HCT116 (cell line): ENCODE data around the gene FBXL17. TPM values are rescaled to one million over a fixed set of nuclear protein-coding genes. Genes with fewer than 3 reads are reported as not detected.

Experiments used
- ATAC-seq: fragments of 200-7000 bp; cut with Tn5 transposase; 2 replicates; pipeline ENCODE4 v1.9.1; 2020; ENCODE audit warnings: mild to moderate bottlenecking, moderate library complexity
- BruUV-seq: library from RNA; stranded (reverse); fragments of 400-500 nt; replicated peaks from 2 replicates; lab custom pipeline; 2021; lab: Mats Ljungman, UMichigan
- CTCF ChIA-PET: fragments of 300-600 bp; sonication (Branson Sonifier 250); formaldehyde crosslinking; loops from one replicate; lab custom pipeline; 2021; ENCODE audit warnings: antibody characterized with exemption; lab: Charles Lee
- POLR2A ChIA-PET: fragments of 300-600, 350-600 bp; sonication (Branson Sonifier 250); formaldehyde crosslinking; loops from one replicate; lab custom pipeline; 2021; ENCODE audit warnings: antibody characterized with exemption; lab: Charles Lee
- RAD21 ChIA-PET, 2 experiments: fragments of 300-600 bp; sonication (Branson Sonifier 250); formaldehyde crosslinking; loops; one replicate each; lab custom pipeline; 2023; ENCODE audit warnings: low total read pairs in 2 of 2; ENCODE audit not compliant: uncharacterized antibody in 2 of 2, unreplicated experiment in 2 of 2, low non-redundant PET in 1 of 2; lab: Charles Lee
- DNase-seq: peaks from one replicate; pipeline ENCODE4 v3.0.0-alpha.2; 2010; ENCODE audit warnings: low read depth, low spot score
- H2AFZ ChIP-seq: fragments of 200-600 bp; shearing (Covaris generic), sonication (generic); 2 replicates; pipeline ENCODE4 v1.6.1; 2017; ENCODE audit warnings: low read depth, mixed run types, mixed read lengths, antibody characterized with exemption, low read length; ENCODE audit not compliant: poor library complexity, severe bottlenecking
- H3K27ac ChIP-seq: 2 replicates; pipeline ENCODE4 v1.5.1; 2012; ENCODE audit warnings: low read depth, low read length
- H3K27me3 ChIP-seq: fragments of 200-600 bp; sonication (generic); 2 replicates; pipeline ENCODE4 v1.6.1; 2016; ENCODE audit warnings: mixed run types, low read length, mixed read lengths; ENCODE audit not compliant: insufficient read depth
- H3K36me3 ChIP-seq, 2 experiments: fragments of 200-500 bp in 1 of 2; fragments of 200-600 bp in 1 of 2; sonication (Bioruptor generic) in 1 of 2; sonication (generic) in 1 of 2; 2 replicates each; pipeline versions ENCODE4 v1.5.1 to v1.6.1; 2014 to 2016; ENCODE audit warnings: low read length in 2 of 2, inconsistent platforms in 1 of 2, mixed read lengths in 1 of 2, mixed run types in 1 of 2; ENCODE audit not compliant: insufficient read depth in 2 of 2, control insufficient read depth in 1 of 2
- H3K4me1 ChIP-seq, 2 experiments: fragments of 200-600 bp in 1 of 2; sonication (generic) in 1 of 2; 2 replicates each; pipeline versions ENCODE4 v1.5.1 to v1.6.1; 2012 to 2017; ENCODE audit warnings: low read length in 2 of 2, inconsistent platforms in 1 of 2, mild to moderate bottlenecking in 1 of 2, mixed read lengths in 1 of 2, mixed run types in 1 of 2, moderate library complexity in 1 of 2; ENCODE audit not compliant: insufficient read depth in 2 of 2, control insufficient read depth in 1 of 2
- H3K4me2 ChIP-seq: fragments of 200-600 bp; sonication (generic); 2 replicates; pipeline ENCODE4 v1.6.1; 2017; ENCODE audit warnings: mixed run types, low read length, mixed read lengths
- H3K4me3 ChIP-seq, 2 experiments: fragments of 200-600 bp in 1 of 2; sonication (generic) in 1 of 2; replicated peaks in 1 of 2; 2 replicates each; pipeline ENCODE4 v1.5.1; 2011 to 2016; ENCODE audit warnings: low read length in 2 of 2, control low read depth in 1 of 2, low read depth in 1 of 2, mild to moderate bottlenecking in 1 of 2, mixed read lengths in 1 of 2, mixed run types in 1 of 2
- H3K79me2 ChIP-seq: fragments of 200-600 bp; sonication (generic); 2 replicates; pipeline ENCODE4 v1.6.1; 2017; ENCODE audit warnings: mild to moderate bottlenecking, mixed run types, low read length, moderate library complexity, mixed read lengths; ENCODE audit not compliant: insufficient read depth
- H3K9ac ChIP-seq: fragments of 200-600 bp; sonication (generic); 2 replicates; pipeline ENCODE4 v1.6.1; 2016; ENCODE audit warnings: low read length, mixed read lengths
- H3K9me2 ChIP-seq: fragments of 200-600 bp; sonication (generic), shearing (Covaris generic); 2 replicates; pipeline ENCODE4 v1.6.1; 2017; ENCODE audit warnings: mixed run types, mild to moderate bottlenecking, moderate library complexity; ENCODE audit not compliant: insufficient read depth
- H3K9me3 ChIP-seq, 2 experiments: fragments of 200-500 bp in 1 of 2; fragments of 200-600 bp in 1 of 2; sonication (Bioruptor generic) in 1 of 2; sonication (generic) in 1 of 2; 2 replicates each; pipeline ENCODE4 v1.6.1; 2014 to 2017; ENCODE audit warnings: low read length in 2 of 2, mixed read lengths in 2 of 2, inconsistent platforms in 1 of 2, low read depth in 1 of 2, mild to moderate bottlenecking in 1 of 2, mixed run types in 1 of 2, moderate library complexity in 1 of 2; ENCODE audit not compliant: control insufficient read depth in 1 of 2, insufficient read depth in 1 of 2
- H4K20me1 ChIP-seq: fragments of 200-600 bp; sonication (generic), shearing (Covaris generic); 2 replicates; pipeline ENCODE4 v1.6.1; 2017; ENCODE audit warnings: mixed run types, mild to moderate bottlenecking, moderate library complexity; ENCODE audit not compliant: insufficient read depth
- CBX3 ChIP-seq: IDR thresholded peaks from 2 replicates; pipeline ENCODE4 v1.6.1; 2012; ENCODE audit warnings: low read depth
- CEBPB ChIP-seq: IDR thresholded peaks from 2 replicates; pipeline ENCODE4 v1.6.1; 2012; ENCODE audit warnings: low read depth
- EGR1 ChIP-seq: IDR thresholded peaks from 2 replicates; pipeline ENCODE4 v1.6.1; 2012; ENCODE audit warnings: low read depth
- FOSL1 ChIP-seq: IDR thresholded peaks from 2 replicates; pipeline ENCODE4 v1.6.1; 2012; ENCODE audit warnings: low read depth
- POLR2A ChIP-seq: IDR thresholded peaks from 2 replicates; pipeline ENCODE4 v1.7.0; 2011; ENCODE audit warnings: borderline replicate concordance; ENCODE audit not compliant: insufficient read depth, insufficient read length; ENCODE audit errors: extremely low read depth
- POLR2AphosphoS5 ChIP-seq: IDR thresholded peaks from 2 replicates; pipeline ENCODE4 v1.6.1; 2011; ENCODE audit warnings: mild to moderate bottlenecking, low read depth, low read length, moderate library complexity
- RAD21 ChIP-seq: IDR thresholded peaks from 2 replicates; pipeline ENCODE4 v1.6.1; 2012; ENCODE audit warnings: low read depth, mild to moderate bottlenecking
- SIN3A ChIP-seq: IDR thresholded peaks from 2 replicates; pipeline ENCODE4 v1.6.1; 2012; ENCODE audit warnings: low read depth
- SRF ChIP-seq: IDR thresholded peaks from 2 replicates; pipeline ENCODE4 v1.6.1; 2012; ENCODE audit warnings: low read depth
- TCF7L2 ChIP-seq: IDR thresholded peaks from 2 replicates; pipeline ENCODE4 v1.7.0; 2011; ENCODE audit warnings: borderline replicate concordance, inconsistent platforms; ENCODE audit not compliant: insufficient read depth, insufficient read length; ENCODE audit errors: extremely low read depth
- YY1 ChIP-seq: IDR thresholded peaks from 2 replicates; pipeline ENCODE4 v1.6.1; 2011; ENCODE audit warnings: low read length, low read depth, moderate library complexity, mild to moderate bottlenecking; ENCODE audit not compliant: insufficient replicate concordance; ENCODE audit errors: extremely low read depth
- ZNF274 ChIP-seq: fragments of 200-500 bp; sonication (Bioruptor generic); IDR thresholded peaks from 2 replicates; pipeline ENCODE4 v1.6.1; 2014; ENCODE audit warnings: mild to moderate bottlenecking, low read depth, low read length, inconsistent platforms
- intact Hi-C: fragments of 100-400 bp; cut with micrococcal nuclease; formaldehyde crosslinking; loops from 2 replicates; pipeline ENCODE4 v1.10.0; 2022
- total RNA-seq: library from RNA; stranded (reverse); gene quantifications from one replicate; pipeline ENCODE4 v1.2.1, GENCODE V29; 2021; ENCODE audit not compliant: unreplicated experiment
- TF ChIP-seq, protein P1 (sequence below), 3 experiments: fragments of 200-600 bp in 1 of 3; sonication (generic) in 1 of 3; IDR thresholded peaks in 2 of 3; conservative IDR thresholded peaks in 1 of 3; 2 replicates each; pipeline ENCODE4 v1.5.1; 2012 to 2017; ENCODE audit warnings: low read depth in 2 of 3, low read length in 2 of 3, antibody characterized with exemption in 1 of 3, borderline replicate concordance in 1 of 3, control low read depth in 1 of 3, mild to moderate bottlenecking in 1 of 3, mixed read lengths in 1 of 3, mixed run types in 1 of 3, moderate library complexity in 1 of 3; ENCODE audit not compliant: insufficient read depth in 1 of 3

Gene FBXL17
- total RNA-seq, 1 experiment from 2014 or later, result 9.4 TPM

DNA sequence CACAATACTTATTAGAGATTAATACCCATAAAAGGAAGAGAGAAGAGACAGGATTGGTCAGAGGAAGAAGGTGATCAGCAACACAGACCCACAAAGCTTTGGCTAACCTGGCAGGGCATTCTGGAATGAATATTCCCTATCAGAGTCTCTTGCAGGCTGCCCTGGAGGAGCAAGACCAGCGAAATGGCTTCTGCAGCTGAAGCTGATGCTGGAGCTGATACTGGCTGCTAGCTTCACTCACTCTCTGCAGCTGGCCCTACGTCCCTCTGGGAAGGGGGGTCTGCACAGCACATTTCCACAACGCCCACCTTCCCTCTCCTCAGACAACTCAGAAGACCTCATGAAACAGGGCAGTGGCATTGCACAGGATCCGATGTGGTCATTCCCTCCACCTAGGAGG lies 541.3 kb downstream of the FBXL17 start:
- no peaks in the 10 kb centered on the region for H4K20me1 ChIP-seq
- no peak overlapping the region for H3K9ac ChIP-seq
- no peaks in the 10 kb centered on the region for H3K4me1 ChIP-seq
- ChIA-PET CTCF (no interaction called here), POLR2A (no interaction called here), RAD21 (no interaction called here)
- no peaks in the 10 kb centered on the region for H3K9me2 ChIP-seq
- H3K27ac ChIP-seq, result no peak overlapping the region
- H3K36me3 ChIP-seq, result no peaks in the 10 kb centered on the region
- no peaks in the 10 kb centered on the region for H3K79me2 ChIP-seq
- no peak overlapping the region for H3K4me3 ChIP-seq
- intact Hi-C loops, result no loop called here
- H3K4me2 ChIP-seq, result no peak overlapping the region
- TF ChIP-seq SIN3A, result no peak
- no peak for TF ChIP-seq CBX3
- no peak for TF ChIP-seq FOSL1
- no peak for TF ChIP-seq RAD21
- no peak for TF ChIP-seq YY1
- TF ChIP-seq POLR2AphosphoS5, result no peak
- TF ChIP-seq, protein P1, sequence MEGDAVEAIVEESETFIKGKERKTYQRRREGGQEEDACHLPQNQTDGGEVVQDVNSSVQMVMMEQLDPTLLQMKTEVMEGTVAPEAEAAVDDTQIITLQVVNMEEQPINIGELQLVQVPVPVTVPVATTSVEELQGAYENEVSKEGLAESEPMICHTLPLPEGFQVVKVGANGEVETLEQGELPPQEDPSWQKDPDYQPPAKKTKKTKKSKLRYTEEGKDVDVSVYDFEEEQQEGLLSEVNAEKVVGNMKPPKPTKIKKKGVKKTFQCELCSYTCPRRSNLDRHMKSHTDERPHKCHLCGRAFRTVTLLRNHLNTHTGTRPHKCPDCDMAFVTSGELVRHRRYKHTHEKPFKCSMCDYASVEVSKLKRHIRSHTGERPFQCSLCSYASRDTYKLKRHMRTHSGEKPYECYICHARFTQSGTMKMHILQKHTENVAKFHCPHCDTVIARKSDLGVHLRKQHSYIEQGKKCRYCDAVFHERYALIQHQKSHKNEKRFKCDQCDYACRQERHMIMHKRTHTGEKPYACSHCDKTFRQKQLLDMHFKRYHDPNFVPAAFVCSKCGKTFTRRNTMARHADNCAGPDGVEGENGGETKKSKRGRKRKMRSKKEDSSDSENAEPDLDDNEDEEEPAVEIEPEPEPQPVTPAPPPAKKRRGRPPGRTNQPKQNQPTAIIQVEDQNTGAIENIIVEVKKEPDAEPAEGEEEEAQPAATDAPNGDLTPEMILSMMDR (IDR thresholded peaks at IDR 0.05 in 2 of 3, conservative IDR thresholded peaks at IDR 0.05 in 1 of 3; ENCODE audit: borderline replicate concordance in 1 of 3, insufficient read depth in 1 of 3, low read depth in 2 of 3, low read length in 2 of 3), result no peak
- no peak for TF ChIP-seq EGR1
- TF ChIP-seq TCF7L2, result no peak
- TF ChIP-seq POLR2A, result no peak
- TF ChIP-seq CEBPB, result no peak
- TF ChIP-seq SRF, result no peak
- no peak for TF ChIP-seq ZNF274
- no peak for ATAC-seq
- H3K27me3 ChIP-seq, result no peaks in the 10 kb centered on the region
- no peak for DNase-seq
- no peak overlapping the region for H2AFZ ChIP-seq
- H3K9me3 ChIP-seq, result no peaks in the 10 kb centered on the region
- no TSS peak for BruUV-seq
